Activated CD4-positive, alpha-beta T cell treated with anti-CD3 and anti-CD28 coated beads for 48 hours (primary cell): ENCODE data around the gene PCDHAC1.

Experiments used
- DNase-seq: peaks from one replicate; pipeline ENCODE4 v3.0.0-alpha.2; 2020

PCDHAC1 gene

GRCh38 chr5:140969880-140970279, 43.8 kb downstream of the PCDHAC1 start:
- no peak for DNase-seq

- no peak for DNase-seq
Observed at GRCh38 chr5:140973550-140973949, 47.5 kb downstream of the PCDHAC1 start.

- no peak for DNase-seq
Observed at GRCh38 chr5:140977003-140977402, 50.9 kb downstream of the PCDHAC1 start.

GRCh38 chr5:140978260-140978659, 52.2 kb downstream of the PCDHAC1 start:
- no peak for DNase-seq

- DNase-seq, result no peak
Observed at GRCh38 chr5:140978983-140979382, 52.9 kb downstream of the PCDHAC1 start.
